ENCODE results near the gene ERRFI1.

DNA sequence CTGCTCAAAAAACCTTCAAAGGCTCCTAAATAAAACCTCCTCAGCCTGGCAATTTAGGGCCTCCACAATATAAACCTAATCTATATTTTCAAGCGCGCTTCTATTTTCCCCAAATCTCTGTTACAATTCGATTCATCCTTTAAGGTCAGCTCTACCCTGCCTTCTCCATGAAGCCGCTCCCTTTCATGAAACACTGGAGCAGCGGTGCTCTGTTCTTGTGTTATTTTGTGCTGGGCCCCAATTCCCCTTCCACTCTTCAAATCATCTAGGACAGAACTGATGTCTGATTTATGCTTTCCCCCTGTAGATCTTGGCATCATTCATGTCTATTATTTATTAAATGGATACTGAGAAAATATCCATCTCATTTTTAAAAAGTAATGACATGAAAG, 6.9 kb downstream of the ERRFI1 start:
- TF ChIP-seq, protein P1, sequence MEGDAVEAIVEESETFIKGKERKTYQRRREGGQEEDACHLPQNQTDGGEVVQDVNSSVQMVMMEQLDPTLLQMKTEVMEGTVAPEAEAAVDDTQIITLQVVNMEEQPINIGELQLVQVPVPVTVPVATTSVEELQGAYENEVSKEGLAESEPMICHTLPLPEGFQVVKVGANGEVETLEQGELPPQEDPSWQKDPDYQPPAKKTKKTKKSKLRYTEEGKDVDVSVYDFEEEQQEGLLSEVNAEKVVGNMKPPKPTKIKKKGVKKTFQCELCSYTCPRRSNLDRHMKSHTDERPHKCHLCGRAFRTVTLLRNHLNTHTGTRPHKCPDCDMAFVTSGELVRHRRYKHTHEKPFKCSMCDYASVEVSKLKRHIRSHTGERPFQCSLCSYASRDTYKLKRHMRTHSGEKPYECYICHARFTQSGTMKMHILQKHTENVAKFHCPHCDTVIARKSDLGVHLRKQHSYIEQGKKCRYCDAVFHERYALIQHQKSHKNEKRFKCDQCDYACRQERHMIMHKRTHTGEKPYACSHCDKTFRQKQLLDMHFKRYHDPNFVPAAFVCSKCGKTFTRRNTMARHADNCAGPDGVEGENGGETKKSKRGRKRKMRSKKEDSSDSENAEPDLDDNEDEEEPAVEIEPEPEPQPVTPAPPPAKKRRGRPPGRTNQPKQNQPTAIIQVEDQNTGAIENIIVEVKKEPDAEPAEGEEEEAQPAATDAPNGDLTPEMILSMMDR (IDR thresholded peaks at IDR 0.05; ENCODE audit: low read depth, low read length, missing input control): no peak
- no peak for TF ChIP-seq SP1 (IDR thresholded peaks at IDR 0.05)
- TF ChIP-seq, protein P2, sequence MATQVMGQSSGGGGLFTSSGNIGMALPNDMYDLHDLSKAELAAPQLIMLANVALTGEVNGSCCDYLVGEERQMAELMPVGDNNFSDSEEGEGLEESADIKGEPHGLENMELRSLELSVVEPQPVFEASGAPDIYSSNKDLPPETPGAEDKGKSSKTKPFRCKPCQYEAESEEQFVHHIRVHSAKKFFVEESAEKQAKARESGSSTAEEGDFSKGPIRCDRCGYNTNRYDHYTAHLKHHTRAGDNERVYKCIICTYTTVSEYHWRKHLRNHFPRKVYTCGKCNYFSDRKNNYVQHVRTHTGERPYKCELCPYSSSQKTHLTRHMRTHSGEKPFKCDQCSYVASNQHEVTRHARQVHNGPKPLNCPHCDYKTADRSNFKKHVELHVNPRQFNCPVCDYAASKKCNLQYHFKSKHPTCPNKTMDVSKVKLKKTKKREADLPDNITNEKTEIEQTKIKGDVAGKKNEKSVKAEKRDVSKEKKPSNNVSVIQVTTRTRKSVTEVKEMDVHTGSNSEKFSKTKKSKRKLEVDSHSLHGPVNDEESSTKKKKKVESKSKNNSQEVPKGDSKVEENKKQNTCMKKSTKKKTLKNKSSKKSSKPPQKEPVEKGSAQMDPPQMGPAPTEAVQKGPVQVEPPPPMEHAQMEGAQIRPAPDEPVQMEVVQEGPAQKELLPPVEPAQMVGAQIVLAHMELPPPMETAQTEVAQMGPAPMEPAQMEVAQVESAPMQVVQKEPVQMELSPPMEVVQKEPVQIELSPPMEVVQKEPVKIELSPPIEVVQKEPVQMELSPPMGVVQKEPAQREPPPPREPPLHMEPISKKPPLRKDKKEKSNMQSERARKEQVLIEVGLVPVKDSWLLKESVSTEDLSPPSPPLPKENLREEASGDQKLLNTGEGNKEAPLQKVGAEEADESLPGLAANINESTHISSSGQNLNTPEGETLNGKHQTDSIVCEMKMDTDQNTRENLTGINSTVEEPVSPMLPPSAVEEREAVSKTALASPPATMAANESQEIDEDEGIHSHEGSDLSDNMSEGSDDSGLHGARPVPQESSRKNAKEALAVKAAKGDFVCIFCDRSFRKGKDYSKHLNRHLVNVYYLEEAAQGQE (IDR thresholded peaks at IDR 0.05): no peak
- TF ChIP-seq RXRA (IDR thresholded peaks at IDR 0.05): no peak
- TF ChIP-seq TAF1 (conservative IDR thresholded peaks at IDR 0.05): no peak
- TF ChIP-seq, protein P3, sequence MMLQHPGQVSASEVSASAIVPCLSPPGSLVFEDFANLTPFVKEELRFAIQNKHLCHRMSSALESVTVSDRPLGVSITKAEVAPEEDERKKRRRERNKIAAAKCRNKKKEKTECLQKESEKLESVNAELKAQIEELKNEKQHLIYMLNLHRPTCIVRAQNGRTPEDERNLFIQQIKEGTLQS (IDR thresholded peaks at IDR 0.05): no peak
- no peak for TF ChIP-seq JUND (IDR thresholded peaks at IDR 0.05)
- TF ChIP-seq YY1 (IDR thresholded peaks at IDR 0.05): no peak

Measured in liver (tissue), 3 donors.